Pancreas (tissue), 10 donors: ENCODE results near the gene HPDL. TPM values are rescaled to one million over a fixed set of nuclear protein-coding genes. Genes with fewer than 3 reads are reported as not detected.

ENCODE experiments used
- ATAC-seq, 4 donors: fragments of 200-7000 bp; cut with Tn5 transposase; one replicate each; pipeline versions ENCODE4 v1.8.0 to v1.9.1; 2020; ENCODE audit warnings: mild to moderate bottlenecking in 4 of 4, moderate library complexity in 4 of 4
- DNase-seq, 6 donors: peaks; one replicate each; pipeline ENCODE4 v3.0.0-alpha.2; 2020
- FAIRE-seq: peaks from 2 replicates; lab custom pipeline; 2012; peaks lifted over from hg19 to GRCh38; lab: Jason Lieb, UNC
- H3K27ac ChIP-seq, 4 donors: fragments of 200-600 bp; sonication (generic); 1 replicate in 3 of 4; 2 replicates in 1 of 4; pipeline versions ENCODE4 v1.5.0 to v1.8.0; 2020
- H3K27me3 ChIP-seq, 4 donors: fragments of 200-600 bp; one replicate each; pipeline ENCODE4 v1.8.0; 2021
- H3K36me3 ChIP-seq, 3 donors: fragments of 200-600 bp; sonication (generic) in 1 of 3; one replicate each; pipeline versions ENCODE4 v1.5.0 to v1.8.0; 2020 to 2021
- H3K4me1 ChIP-seq, 3 donors: fragments of 200-600 bp; one replicate each; pipeline ENCODE4 v1.8.0; 2021
- H3K4me3 ChIP-seq, 4 donors: fragments of 200-600 bp; sonication (generic) in 2 of 4; one replicate each; pipeline versions ENCODE4 v1.5.0 to v1.8.0; 2020 to 2021
- H3K9me3 ChIP-seq, 4 donors: fragments of 200-600 bp; one replicate each; pipeline ENCODE4 v1.8.0; 2021
- whole genome bisulfite sequencing, 2 donors: extraction: QIAGEN DNeasy Blood & Tissue Kit; methylation state at CpG; one replicate each; pipeline ENCODE4 v1.1.7; 2013; 5-methylcytosine and 5-hydroxymethylcytosine counted together
- intact Hi-C, 3 donors: fragments of 100-400 bp; cut with DNase I; formaldehyde crosslinking; loops; one replicate each; pipeline versions ENCODE4 v1.11.1 to v1.14.2; 2022
- polyA plus RNA-seq, 2 donors: library from polyadenylated mRNA; stranded (reverse); fragments of 200-250 nt; gene quantifications; one replicate each; pipeline ENCODE4 v1.2.3, GENCODE V29; 2013
- total RNA-seq, 6 donors: library from RNA; stranded (reverse); fragmentation: NEBNext Ultra II Directional in 4 of 6; extraction: Animal tissue kit (Norgen Biotek cat#: 25700) in 4 of 6; gene quantifications; one replicate each; pipeline versions ENCODE4 v1.2.1 to v1.2.4, GENCODE V29; 2021 to 2023
- TF ChIP-seq, protein P1 (sequence below), 4 donors: fragments of 200-600 bp; sonication (generic) in 3 of 4; IDR thresholded peaks; one replicate each; pipeline versions ENCODE4 v1.5.0 to v1.8.0; 2021; ENCODE audit warnings: antibody characterized with exemption in 4 of 4
- donor health status: healthy with polysubstance abuse.
- donor health status: DM: no; HTN: no; CAD: no; lungs with moderate emphysema.
- donor health status: DM: no; HTN: no; CAD: no.
- donor health status: control.
- donor health status: control.
- donor health status: Bipolar disorder and iron deficiency.
- donor health status: DM: yes; HTN: yes; CAD: no.
- donor health status: DM: no; HTN: no; CAD: no.
- donor health status: DM: no; HTN: no; CAD: no.
- donor health status: DM: yes; HTN: yes; CAD: no.

Gene HPDL
- total and polyA plus RNA-seq, 8 donors, result 0.14 to 0.85 (median 0.23) TPM; not detected in 1

DNA sequence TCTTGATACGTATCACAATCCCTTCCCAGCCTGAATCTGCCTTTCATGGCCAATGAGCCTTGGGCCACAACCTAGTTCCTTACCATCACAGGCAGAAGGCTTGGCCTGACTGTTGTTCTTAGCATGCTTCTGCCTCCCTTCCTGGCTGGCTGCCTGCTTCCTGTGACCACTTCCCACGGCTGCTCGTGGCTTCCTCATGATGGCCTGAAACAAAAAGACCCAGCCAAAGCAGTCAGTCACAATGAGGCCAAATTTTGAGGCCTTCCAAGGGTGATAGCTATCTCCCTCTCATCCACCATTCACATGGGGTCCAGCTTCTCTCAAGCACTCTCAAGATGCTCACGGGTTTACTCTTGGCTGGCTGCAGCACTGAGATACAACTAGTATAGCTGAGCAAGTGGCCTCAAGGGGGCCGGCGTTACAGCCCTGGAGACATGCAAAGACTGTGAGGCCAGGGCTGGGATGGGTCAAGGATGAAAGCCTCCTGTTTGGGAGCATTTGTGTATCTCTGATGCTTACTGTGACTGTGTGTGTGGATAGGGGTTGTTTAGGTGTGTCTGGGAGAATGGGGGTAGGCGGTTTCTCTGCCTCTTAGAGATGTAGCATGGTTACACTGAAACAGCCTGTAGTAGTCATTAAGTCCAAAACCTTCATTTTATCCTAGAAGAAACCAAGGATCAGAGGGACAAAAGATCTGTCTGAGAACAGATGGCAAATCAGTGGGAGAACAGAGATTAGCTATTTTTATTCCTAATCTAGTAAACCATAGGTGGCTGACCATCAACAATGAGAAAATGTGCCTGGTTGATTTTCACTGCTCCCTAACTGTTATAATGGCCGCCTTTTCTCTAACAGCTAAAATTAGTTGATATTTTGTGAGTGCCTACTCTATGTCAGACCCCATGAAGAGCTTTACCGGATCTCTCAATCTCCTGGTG, 7.9 kb downstream of the HPDL start:
- no peaks in the 10 kb centered on the region for H3K27me3 ChIP-seq
- ATAC-seq (peak in 2 of 4 donors; percentile 28 to 51), FAIRE-seq (no peak), DNase-seq (no peak)
- 81 to 84% methylated on average over 9 of the region's 9 CpGs for WGBS, 2 donors
- H3K4me1 ChIP-seq, result peaks cover 0 to 4% (median 0%) of the 10 kb centered on the region in 3 donors
- H3K4me3 ChIP-seq, result no peak overlapping the region
- no peak overlapping the region for H3K27ac ChIP-seq
- no peaks in the 10 kb centered on the region for H3K9me3 ChIP-seq
- peaks cover 0 to 18% (median 0%) of the 10 kb centered on the region in 3 donors for H3K36me3 ChIP-seq
- TF ChIP-seq, protein P1, sequence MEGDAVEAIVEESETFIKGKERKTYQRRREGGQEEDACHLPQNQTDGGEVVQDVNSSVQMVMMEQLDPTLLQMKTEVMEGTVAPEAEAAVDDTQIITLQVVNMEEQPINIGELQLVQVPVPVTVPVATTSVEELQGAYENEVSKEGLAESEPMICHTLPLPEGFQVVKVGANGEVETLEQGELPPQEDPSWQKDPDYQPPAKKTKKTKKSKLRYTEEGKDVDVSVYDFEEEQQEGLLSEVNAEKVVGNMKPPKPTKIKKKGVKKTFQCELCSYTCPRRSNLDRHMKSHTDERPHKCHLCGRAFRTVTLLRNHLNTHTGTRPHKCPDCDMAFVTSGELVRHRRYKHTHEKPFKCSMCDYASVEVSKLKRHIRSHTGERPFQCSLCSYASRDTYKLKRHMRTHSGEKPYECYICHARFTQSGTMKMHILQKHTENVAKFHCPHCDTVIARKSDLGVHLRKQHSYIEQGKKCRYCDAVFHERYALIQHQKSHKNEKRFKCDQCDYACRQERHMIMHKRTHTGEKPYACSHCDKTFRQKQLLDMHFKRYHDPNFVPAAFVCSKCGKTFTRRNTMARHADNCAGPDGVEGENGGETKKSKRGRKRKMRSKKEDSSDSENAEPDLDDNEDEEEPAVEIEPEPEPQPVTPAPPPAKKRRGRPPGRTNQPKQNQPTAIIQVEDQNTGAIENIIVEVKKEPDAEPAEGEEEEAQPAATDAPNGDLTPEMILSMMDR (IDR thresholded peaks at IDR 0.05), result no peak
- intact Hi-C loops, result no loop called here

DNA sequence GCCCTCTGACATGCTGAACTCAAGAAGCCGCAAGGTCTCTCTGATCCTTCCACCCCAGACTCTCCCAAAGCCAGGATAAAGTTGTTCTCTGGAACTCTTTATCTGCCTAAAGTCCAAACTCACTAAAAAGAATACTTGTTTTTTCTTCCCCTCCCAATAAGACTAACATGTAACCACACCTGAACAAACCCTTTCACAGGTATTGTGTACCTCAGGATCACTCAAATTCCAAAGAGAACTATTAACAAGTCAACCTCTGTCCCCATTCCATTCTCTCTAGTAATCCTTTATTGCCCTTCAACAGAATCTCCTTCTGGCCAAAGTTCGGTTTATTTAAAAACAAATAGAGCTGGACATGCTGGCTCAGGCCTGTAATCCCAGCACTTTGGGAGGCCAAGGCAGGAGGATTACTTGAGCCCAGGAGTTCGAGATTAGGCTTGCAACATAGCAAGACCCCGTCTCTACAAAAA, 9.2 kb downstream of the HPDL start:
- no peaks in the 10 kb centered on the region for H3K9me3 ChIP-seq
- no peaks in the 10 kb centered on the region for H3K27me3 ChIP-seq
- no peak for FAIRE-seq
- H3K4me1 ChIP-seq, result peaks cover 0 to 7% (median 2%) of the 10 kb centered on the region in 3 donors
- peaks cover 0 to 10% (median 0%) of the 10 kb centered on the region in 3 donors for H3K36me3 ChIP-seq
- TF ChIP-seq, protein P1 (IDR thresholded peaks at IDR 0.05), result no peak
- 67 to 81% methylated on average over 4 of the region's 4 CpGs for WGBS, 2 donors
- DNase-seq, result no peak
- no peak for ATAC-seq
- intact Hi-C loops, result no loop called here
- no peak overlapping the region for H3K27ac ChIP-seq
- no peak overlapping the region for H3K4me3 ChIP-seq

DNA sequence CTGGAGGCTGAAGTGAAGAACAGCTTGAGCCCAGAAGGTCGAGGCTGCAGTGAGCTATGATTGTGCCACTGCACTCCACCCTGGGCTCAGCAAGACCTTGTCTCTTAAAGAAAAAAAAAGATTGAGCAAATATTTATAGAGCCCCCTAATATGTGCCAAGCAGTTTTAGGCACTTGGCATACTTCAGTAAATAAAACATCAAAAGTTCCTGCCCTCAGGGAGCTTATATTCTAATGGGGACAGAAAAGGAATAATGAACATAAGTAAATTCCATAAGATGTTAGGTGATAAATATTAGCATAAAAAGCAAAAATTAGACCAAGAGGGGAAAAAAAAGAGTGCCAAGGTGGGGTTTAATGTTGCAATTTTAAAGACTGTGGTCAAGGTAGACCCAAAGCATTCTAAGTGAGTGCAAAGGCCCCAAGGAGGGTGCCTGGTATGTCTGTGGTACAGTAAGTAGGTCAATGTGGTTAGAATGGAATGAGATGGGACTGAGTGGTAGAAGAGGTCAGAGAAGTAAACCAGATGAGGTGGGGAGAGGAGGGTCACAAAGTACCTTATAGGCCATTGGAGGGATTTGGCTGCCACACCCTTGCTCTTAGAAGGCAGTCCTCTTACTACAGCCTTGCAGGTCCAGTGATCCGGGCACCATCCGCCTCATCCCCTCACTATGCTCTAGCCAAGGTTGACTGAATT, 11.1 kb downstream of the HPDL start:
- no peak for FAIRE-seq

DNA sequence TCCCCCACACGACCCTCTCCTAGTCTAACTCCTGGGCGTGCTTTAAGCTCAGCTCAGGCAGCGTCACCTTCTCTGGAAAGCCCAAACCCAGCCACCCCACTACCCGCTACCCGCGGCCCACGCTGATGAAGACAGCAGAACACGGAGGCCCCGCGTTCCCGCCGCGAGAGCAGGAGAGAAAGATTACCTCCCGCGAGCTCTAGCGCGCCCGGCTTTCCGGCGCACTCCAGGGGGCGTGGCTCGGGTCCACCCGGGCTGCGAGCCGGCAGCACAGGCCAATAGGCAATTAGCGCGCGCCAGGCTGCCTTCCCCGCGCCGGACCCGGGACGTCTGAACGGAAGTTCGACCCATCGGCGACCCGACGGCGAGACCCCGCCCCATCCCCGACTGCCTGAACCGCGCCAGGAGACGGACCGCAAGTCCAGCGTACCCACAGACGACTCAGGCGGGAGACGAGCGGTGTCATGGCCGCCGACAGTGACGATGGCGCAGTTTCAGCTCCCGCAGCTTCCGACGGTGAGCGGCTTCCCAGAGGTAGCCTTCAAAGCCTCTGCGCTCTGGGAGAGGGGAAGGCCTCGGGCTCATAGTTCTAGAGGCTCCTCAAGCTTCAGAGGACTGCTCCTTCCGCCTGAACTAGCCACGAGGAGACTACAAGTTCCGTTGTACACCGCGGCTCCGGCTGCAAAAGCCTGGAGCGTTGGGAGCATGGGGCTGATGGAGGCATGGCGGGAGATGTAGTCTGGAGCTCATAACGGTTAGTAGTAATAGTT, 13.3 kb downstream of the HPDL start, which contains the start of the genes MUTYH and TOE1:
MUTYH (minus strand) TSS at position 652 of the 770 bp plus-strand sequence. CDS start 5,935 bp downstream, outside the sequence.
TOE1 (plus strand) TSS at position 382 of the 770 bp plus-strand sequence; CDS start at position 465, 83 bp downstream.
- WGBS, 2 donors, result 0 to 1% methylated on average over 69 to 70 of the region's 70 CpGs
- TF ChIP-seq, protein P1 (IDR thresholded peaks at IDR 0.05), result no peak
- peak within 1 kb of the TSS; percentile 58 to 90 (median 78) for H3K4me3 ChIP-seq
- DNase-seq, result peak; percentile 88 to 97 (median 92)
- intact Hi-C loops, result no loop called here
- FAIRE-seq, result no peak
- peak within 1 kb of the TSS; percentile 87 to 99 (median 94) for H3K27ac ChIP-seq
- H3K27me3 ChIP-seq, result no peaks in the 10 kb centered on the region
- H3K36me3 ChIP-seq, result peaks cover 0 to 24% (median 2%) of the 10 kb centered on the region in 3 donors
- ATAC-seq, result peak; percentile 95 to 98 (median 96)
- H3K9me3 ChIP-seq, result no peaks in the 10 kb centered on the region
- peaks cover 0 to 10% (median 7%) of the 10 kb centered on the region in 3 donors for H3K4me1 ChIP-seq

More for the DNA sequence above, 11.1 kb downstream of the HPDL start:
- H3K27me3 ChIP-seq, result no peaks in the 10 kb centered on the region
- TF ChIP-seq, protein P1 (IDR thresholded peaks at IDR 0.05), result no peak
- DNase-seq (no peak), ATAC-seq (no peak)
- no peaks in the 10 kb centered on the region for H3K9me3 ChIP-seq
- no peak overlapping the region for H3K4me3 ChIP-seq
- no peak overlapping the region for H3K27ac ChIP-seq
- peaks cover 0 to 16% (median 0%) of the 10 kb centered on the region in 3 donors for H3K36me3 ChIP-seq
- WGBS, 2 donors, result 92 to 94% methylated on average over 3 of the region's 3 CpGs
- peaks cover 0 to 10% (median 7%) of the 10 kb centered on the region in 3 donors for H3K4me1 ChIP-seq
- intact Hi-C loops, result no loop called here
